Upper lobe of left lung (tissue), 4 donors: Measurements from ENCODE around the gene IWS1.

Source experiments
- EP300 ChIP-seq, 4 donors: sonication (generic); formaldehyde crosslinking; IDR thresholded peaks; one replicate each; pipeline ENCODE4 v1.5.1; 2017; ENCODE audit warnings: antibody characterized with exemption in 4 of 4, control low read depth in 2 of 4
- POLR2A ChIP-seq, 4 donors: fragments of 450-650 bp; IDR thresholded peaks; one replicate each; pipeline ENCODE4 v1.5.1; 2016 to 2017; ENCODE audit warnings: antibody characterized with exemption in 4 of 4, mild to moderate bottlenecking in 2 of 4

- TF ChIP-seq EP300 (IDR thresholded peaks at IDR 0.05) (no peak), POLR2A (IDR thresholded peaks at IDR 0.05) (no peak)
Observed at GRCh38 chr2:127504552-127505430, 21.5 kb downstream of the IWS1 start.
